K562 (cell line): ENCODE results near the gene RPEL1. TPM values are rescaled to one million over a fixed set of nuclear protein-coding genes. Genes with fewer than 3 reads are reported as not detected.

Experiments used
- ATAC-seq: fragments of 200-7000 bp; cut with Tn5 transposase; 3 replicates; pipeline ENCODE4 v1.9.1; 2020; ENCODE audit warnings: moderate library complexity
- BruUV-seq: library from RNA; stranded (reverse); fragments of 400-500 nt; replicated peaks from 2 replicates; lab custom pipeline; 2021; lab: Mats Ljungman, UMichigan
- CTCF ChIA-PET: fragments of 300-600 bp; formaldehyde crosslinking; extraction: SDS; loops from one replicate; lab custom pipeline; 2021; ENCODE audit warnings: low intra/inter-chr PET ratio; lab: Yijun Ruan, JAX
- POLR2A ChIA-PET: fragments of 300-600, 350-650 bp; sonication (Branson Sonifier 250); formaldehyde crosslinking; extraction: SDS; loops from one replicate; lab custom pipeline; 2021; ENCODE audit warnings: antibody characterized with exemption, inconsistent platforms; lab: Yijun Ruan, JAX
- DNase-seq, 4 experiments: peaks; one replicate each; pipeline versions ENCODE4 v3.0.0 to v3.0.0-alpha.2; 2011 to 2018; ENCODE audit warnings: low spot score in 3 of 4, mixed read lengths in 3 of 4; ENCODE audit errors: extremely low read depth in 1 of 4
- FAIRE-seq: peaks from 2 replicates; lab custom pipeline; 2011; peaks lifted over from hg19 to GRCh38; lab: Jason Lieb, UNC
- H2AFZ ChIP-seq: 2 replicates; pipeline ENCODE4 v1.6.0; 2011; ENCODE audit warnings: low read depth, low read length, control low read depth, inconsistent platforms
- H3K27ac ChIP-seq: fragments of 200-600 bp; 3 replicates; pipeline ENCODE4 v1.8.0; 2011; ENCODE audit warnings: low read depth, mild to moderate bottlenecking, control low read depth, inconsistent platforms, low read length, moderate library complexity, mixed read lengths; ENCODE audit errors: extremely low read depth
- H3K27me3 ChIP-seq, 2 experiments: fragments of 300-600 bp in 1 of 2; 2 replicates in 1 of 2; 3 replicates in 1 of 2; pipeline versions ENCODE4 v1.6.0 to v1.8.0; 2011; ENCODE audit warnings: inconsistent platforms in 2 of 2, low read length in 2 of 2, mild to moderate bottlenecking in 1 of 2, mixed read lengths in 1 of 2, moderate library complexity in 1 of 2; ENCODE audit not compliant: control insufficient read depth in 2 of 2, insufficient read depth in 2 of 2
- H3K36me3 ChIP-seq: fragments of 300-600 bp; 3 replicates; pipeline ENCODE4 v1.8.0; 2011; ENCODE audit warnings: mild to moderate bottlenecking, low read length, inconsistent platforms; ENCODE audit not compliant: control insufficient read depth, insufficient read depth
- H3K4me1 ChIP-seq, 2 experiments: fragments of 200-600 bp in 1 of 2; replicated peaks in 1 of 2; 2 replicates in 1 of 2; 3 replicates in 1 of 2; pipeline versions ENCODE4 v1.5.1 to v1.8.0; 2011; ENCODE audit warnings: inconsistent platforms in 2 of 2, low read length in 2 of 2, mild to moderate bottlenecking in 1 of 2, mixed read lengths in 1 of 2, moderate library complexity in 1 of 2; ENCODE audit not compliant: control insufficient read depth in 2 of 2, insufficient read depth in 2 of 2
- H3K4me2 ChIP-seq: 2 replicates; pipeline ENCODE4 v1.6.1; 2011; ENCODE audit warnings: low read length, control low read depth, inconsistent platforms, mixed read lengths; ENCODE audit not compliant: insufficient read depth
- H3K4me3 ChIP-seq: fragments of 200-600 bp; sonication (generic), shearing (Covaris generic); 2 replicates; pipeline ENCODE4 v1.5.1; 2016; ENCODE audit warnings: control low read depth, inconsistent platforms
- H3K79me2 ChIP-seq: fragments of 200-600 bp; 3 replicates; pipeline ENCODE4 v1.8.0; 2011; ENCODE audit warnings: low read length, inconsistent platforms; ENCODE audit not compliant: control insufficient read depth, insufficient read depth
- H3K9ac ChIP-seq, 2 experiments: 2 replicates each; pipeline versions ENCODE4 v1.6.0 to v1.6.1; 2011; ENCODE audit warnings: low read depth in 2 of 2, low read length in 2 of 2, control low read depth in 1 of 2, inconsistent platforms in 1 of 2, mild to moderate bottlenecking in 1 of 2, mixed read lengths in 1 of 2; ENCODE audit not compliant: insufficient read depth in 1 of 2
- H3K9me1 ChIP-seq: one replicate; pipeline ENCODE4 v1.6.0; 2011; ENCODE audit warnings: inconsistent platforms, mild to moderate bottlenecking, low read length, moderate library complexity; ENCODE audit not compliant: control insufficient read depth, insufficient read depth
- H3K9me3 ChIP-seq: replicated peaks from 2 replicates; pipeline ENCODE4 v1.5.1; 2011; ENCODE audit warnings: low read depth, low read length, inconsistent platforms; ENCODE audit not compliant: control insufficient read depth, insufficient read depth
- H4K20me1 ChIP-seq: replicated peaks from 2 replicates; pipeline ENCODE4 v1.6.1; 2011; ENCODE audit warnings: low read length, inconsistent platforms, mixed read lengths; ENCODE audit not compliant: control insufficient read depth, insufficient read depth
- ADNP ChIP-seq: fragments of 200-800 bp; sonication (Bioruptor generic); IDR thresholded peaks from 2 replicates; pipeline ENCODE4 v1.6.1; 2016; ENCODE audit warnings: missing genetic modification characterization, missing compliant biosample characterization
- BCL6 ChIP-seq: fragments of 250-450 bp; sonication (Bioruptor Pico); IDR thresholded peaks from 2 replicates; pipeline ENCODE4 v1.4.0; 2020
- BMI1 ChIP-seq: fragments of 150-350 bp; IDR thresholded peaks from 2 replicates; pipeline ENCODE4 v1.6.1; 2014; ENCODE audit warnings: low read length
- CBFA2T3 ChIP-seq: fragments of 450-650 bp; IDR thresholded peaks from 2 replicates; pipeline ENCODE4 v1.6.1; 2017
- DDX20 ChIP-seq: fragments of 450-650 bp; IDR thresholded peaks from 2 replicates; pipeline ENCODE4 v1.6.1; 2016; ENCODE audit warnings: missing genetic modification characterization, low read depth, mild to moderate bottlenecking, missing compliant biosample characterization, moderate library complexity
- ELF1 ChIP-seq: fragments of 200-800 bp; sonication (Bioruptor generic); IDR thresholded peaks from 2 replicates; pipeline ENCODE4 v1.6.1; 2016; ENCODE audit warnings: missing genetic modification characterization, missing compliant biosample characterization
- ESRRA ChIP-seq: fragments of 450-650 bp; IDR thresholded peaks from 2 replicates; pipeline ENCODE4 v1.6.1; 2014; ENCODE audit warnings: low read depth, mild to moderate bottlenecking, moderate library complexity, borderline replicate concordance
- KAT7 ChIP-seq: sonication (generic); formaldehyde crosslinking; IDR thresholded peaks from 2 replicates; pipeline ENCODE4 v1.8.0; 2022; ENCODE audit warnings: missing genetic modification reagents, mild to moderate bottlenecking, borderline replicate concordance
- MAFK ChIP-seq: IDR thresholded peaks from 2 replicates; pipeline ENCODE4 v1.6.1; 2011; ENCODE audit warnings: low read length, improper control_type of control experiment
- NFIX ChIP-seq: fragments of 250-450 bp; sonication (Bioruptor Pico); IDR thresholded peaks from 2 replicates; pipeline ENCODE4 v1.4.0; 2020; ENCODE audit warnings: low read depth, mild to moderate bottlenecking, moderate library complexity
- RFX5 ChIP-seq: IDR thresholded peaks from 2 replicates; pipeline ENCODE4 v1.6.1; 2011; ENCODE audit warnings: low read depth, mild to moderate bottlenecking, improper control_type of control experiment, low read length
- STAT5B ChIP-seq: fragments of 250-450 bp; sonication (Bioruptor Pico); IDR thresholded peaks from 2 replicates; pipeline ENCODE4 v1.8.0; 2021; ENCODE audit warnings: mild to moderate bottlenecking, inconsistent platforms
- XRCC4 ChIP-seq: IDR thresholded peaks from one replicate; pipeline ENCODE4 v1.6.1; 2011; ENCODE audit not compliant: insufficient read depth, insufficient read length; ENCODE audit errors: extremely low read depth
- ZNF217 ChIP-seq: sonication (generic); formaldehyde crosslinking; IDR thresholded peaks from 2 replicates; pipeline ENCODE4 v1.8.0; 2022; ENCODE audit warnings: mild to moderate bottlenecking, missing genetic modification reagents
- ZNF3 ChIP-seq: fragments of 250-450 bp; sonication (Bioruptor Pico); IDR thresholded peaks from 2 replicates; pipeline ENCODE4 v1.5.0; 2021; ENCODE audit warnings: mild to moderate bottlenecking, moderate library complexity
- WGBS: fragments of 100-300 bp; shearing (Covaris generic); methylation state at CpG from one replicate; pipeline ENCODE4 v1.1.6; 2016; ENCODE audit warnings: low coverage, mixed read lengths; ENCODE audit not compliant: insufficient coverage; ENCODE audit errors: missing lambda C conversion rate; 5-methylcytosine and 5-hydroxymethylcytosine counted together
- in situ Hi-C: fragments of 300-500 bp; cut with MboI; formaldehyde crosslinking; loops from 4 replicates; pipeline ENCODE4 v1.15.0; 2018; ENCODE audit warnings: inconsistent platforms, mixed read lengths
- intact Hi-C: fragments of 100-400 bp; cut with micrococcal nuclease; formaldehyde crosslinking; loops from 2 replicates; pipeline ENCODE4 v1.14.2; 2022
- polyA plus RNA-seq, 8 experiments: library from polyadenylated mRNA; depleted of rRNA in 4 of 8; stranded (reverse) in 5 of 8; unstranded in 3 of 8; fragments of >200 nt; fragmentation: Nextera tagmentation in 2 of 8; fragmentation: Illumina TruSeq in 1 of 8; extraction: Ambion mirVana in 2 of 8; extraction: Trizol in 1 of 8; gene quantifications; 2 replicates each; pipeline versions ENCODE4 v1.2.1 to v1.2.3, GENCODE V29; 2011 to 2014; ENCODE audit warnings: inconsistent platforms in 1 of 8, missing spikeins in 1 of 8
- total RNA-seq, 7 experiments: library from RNA; depleted of rRNA in 6 of 7; stranded (reverse); fragments of >200 nt in 6 of 7; fragmentation: Illumina TruSeq in 2 of 7; extraction: Trizol in 2 of 7; gene quantifications; 2 replicates each; pipeline versions ENCODE4 v1.2.1 to v1.2.3, GENCODE V29; 2011 to 2021; ENCODE audit warnings: low replicate concordance in 1 of 7
- TF ChIP-seq, protein P1 (sequence below): IDR thresholded peaks from 2 replicates; pipeline ENCODE4 v1.6.1; 2012; ENCODE audit warnings: low read depth, low read length, improper control_type of control experiment, borderline replicate concordance

Gene RPEL1
- total and polyA plus RNA-seq, 9 of the 15 experiments (the other 6 are each of a cell fraction or from before 2014, with no cell fraction given), result 0.04 to 0.15 (median 0.07) TPM; not detected in 4

DNA sequence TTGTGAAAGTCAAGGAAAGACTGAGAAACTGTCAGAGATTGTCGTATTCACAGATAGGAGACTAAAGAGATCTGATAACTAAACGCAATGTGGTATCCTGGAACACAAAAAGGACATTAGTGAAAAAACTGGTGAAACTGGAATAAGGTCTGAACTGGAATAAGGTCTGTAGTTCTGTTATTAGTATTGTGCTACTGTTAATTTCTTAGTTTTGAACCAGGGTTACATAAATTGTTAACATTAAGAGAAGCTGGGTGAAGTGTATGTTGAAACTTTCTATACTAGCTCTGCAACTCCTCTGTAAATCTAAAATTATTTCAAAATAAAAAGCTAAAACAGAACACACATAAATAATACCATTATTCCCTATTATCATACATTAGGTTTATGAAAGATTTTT, 49.2 kb upstream of the RPEL1 start:
- H4K20me1 ChIP-seq, result no peaks in the 10 kb centered on the region
- H3K9ac ChIP-seq, result 0 out of 4 replicates have a peak overlapping the region, but pooled peaks of 1 of the 2 experiments have one; percentile 38
- no peaks in the 10 kb centered on the region for H3K9me3 ChIP-seq
- in situ Hi-C loops, result no loop called here
- 0 out of 3 replicates have a peak, but pooled peaks cover 4% of the 10 kb centered on the region for H3K36me3 ChIP-seq
- peak overlapping the region; percentile 60; the same call in 2 of the 3 replicates for H3K27ac ChIP-seq
- H3K4me2 ChIP-seq, result no peak overlapping the region
- POLR2A ChIA-PET, result interaction anchor here (0.8 kb wide), 1 partner anchor 33 kb away, joined by 3 read pairs; no protein-coding TSS in a partner anchor
- H3K27me3 ChIP-seq, result no peaks in the 10 kb centered on the region
- 0% methylated on average over 2 of the region's 2 CpGs for WGBS
- TF ChIP-seq ZNF3 (CRISPR knock-in tag), result no peak
- peak; percentile 14; the same call in 1 of the 2 replicates for TF ChIP-seq ELF1 (tag)
- peaks cover 10 to 32% of the 10 kb centered on the region in 2 experiments for H3K4me1 ChIP-seq
- intact Hi-C loops, result no loop called here
- peak overlapping the region; percentile 84 for H2AFZ ChIP-seq
- H3K4me3 ChIP-seq, result no peak overlapping the region
- FAIRE-seq, result no peak
- H3K9me1 ChIP-seq, result no peaks in the 10 kb centered on the region
- CTCF ChIA-PET, result no interaction called here
- BruUV-seq, result no TSS peak
- ATAC-seq, result no peak
- no peak for DNase-seq
- peaks cover 13% of the 10 kb centered on the region for H3K79me2 ChIP-seq

DNA sequence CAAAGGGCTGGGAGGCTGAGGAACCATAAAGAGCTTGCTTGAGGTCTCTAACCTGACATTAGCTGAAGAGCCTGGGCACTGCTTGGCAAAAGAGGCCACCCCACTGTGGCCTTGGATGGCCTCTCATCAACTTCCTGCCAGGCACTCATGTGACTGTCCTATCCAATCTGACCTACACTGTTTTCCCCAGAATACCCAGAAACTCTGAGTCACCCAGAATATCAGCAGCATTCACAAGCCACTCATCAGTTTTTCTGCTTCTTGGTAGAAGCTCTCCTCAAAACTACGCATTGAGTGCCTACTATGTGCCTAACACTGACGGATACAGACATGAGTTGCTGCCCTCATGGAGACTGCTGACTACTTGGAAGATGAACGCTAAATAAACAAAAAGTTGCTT, 48.5 kb upstream of the RPEL1 start:
- 5% methylated on average over 3 of the region's 3 CpGs for WGBS
- Histone ChIP-seq H3K27ac (peak overlapping the region; percentile 60), H3K79me2 (peaks cover 6% of the 10 kb centered on the region), H3K4me2 (peak overlapping the region; percentile 59), H3K9me3 (no peaks in the 10 kb centered on the region), H3K36me3 (no peaks in the 10 kb centered on the region), H4K20me1 (no peaks in the 10 kb centered on the region), H3K4me3 (no peak overlapping the region), H3K9ac (peak overlapping the region in 1 of 2 experiments; percentile 38; a peak in 2 of 4 replicates), H2AFZ (peak overlapping the region; percentile 84), H3K27me3 (no peaks in the 10 kb centered on the region), H3K9me1 (no peaks in the 10 kb centered on the region), H3K4me1 (peaks cover 10 to 32% of the 10 kb centered on the region in 2 experiments)
- BruUV-seq, result no TSS peak
- ChIA-PET CTCF (no interaction called here), POLR2A (interaction anchor here (0.6 to 0.8 kb wide), 2 partner anchors 32 to 229 kb away, joined by 3 read pairs; no protein-coding TSS in a partner anchor)
- ATAC-seq (peak; percentile 60), FAIRE-seq (peak; percentile 91), DNase-seq (peak in 3 of 4 experiments; percentile 14 to 83 (median 70))
- in situ Hi-C loops, result no loop called here
- intact Hi-C loops, result no loop called here
- TF ChIP-seq CBFA2T3 (peak; percentile 85), MAFK (peak; percentile 52; the same call in 1 of the 2 replicates), BCL6 (CRISPR knock-in tag) (no peak), XRCC4 (no peak), ZNF217 (no peak), BMI1 (no peak), KAT7 (CRISPR knock-in tag) (no peak), DDX20 (tag) (peak; percentile 15; the same call in 1 of the 2 replicates), ADNP (tag) (peak; percentile 41; the same call in 1 of the 2 replicates), RFX5 (no peak), STAT5B (CRISPR knock-in tag) (no peak), ESRRA (0 out of 2 replicates have a peak, but pooled peaks have one; percentile 10), NFIX (CRISPR knock-in tag) (no peak)
- TF ChIP-seq, protein P1, sequence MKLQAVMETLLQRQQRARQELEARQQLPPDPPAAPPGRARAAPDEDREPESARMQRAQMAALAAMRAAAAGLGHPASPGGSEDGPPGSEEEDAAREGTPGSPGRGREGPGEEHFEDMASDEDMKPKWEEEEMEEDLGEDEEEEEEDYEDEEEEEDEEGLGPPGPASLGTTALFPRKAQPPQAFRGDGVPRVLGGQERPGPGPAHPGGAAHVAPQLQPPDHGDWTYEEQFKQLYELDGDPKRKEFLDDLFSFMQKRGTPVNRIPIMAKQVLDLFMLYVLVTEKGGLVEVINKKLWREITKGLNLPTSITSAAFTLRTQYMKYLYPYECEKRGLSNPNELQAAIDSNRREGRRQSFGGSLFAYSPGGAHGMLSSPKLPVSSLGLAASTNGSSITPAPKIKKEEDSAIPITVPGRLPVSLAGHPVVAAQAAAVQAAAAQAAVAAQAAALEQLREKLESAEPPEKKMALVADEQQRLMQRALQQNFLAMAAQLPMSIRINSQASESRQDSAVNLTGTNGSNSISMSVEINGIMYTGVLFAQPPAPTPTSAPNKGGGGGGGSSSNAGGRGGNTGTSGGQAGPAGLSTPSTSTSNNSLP, result no peak
